ENCODE measurements around the gene NFASC. TPM values are rescaled to one million over a fixed set of nuclear protein-coding genes. Genes with fewer than 3 reads are reported as not detected.
A peak's percentile ranks its signal among the peaks of the same experiment; 100 is the strongest.

The NFASC gene
- total RNA-seq, 1 donor from 2014 or later: 6.9 TPM

DNA sequence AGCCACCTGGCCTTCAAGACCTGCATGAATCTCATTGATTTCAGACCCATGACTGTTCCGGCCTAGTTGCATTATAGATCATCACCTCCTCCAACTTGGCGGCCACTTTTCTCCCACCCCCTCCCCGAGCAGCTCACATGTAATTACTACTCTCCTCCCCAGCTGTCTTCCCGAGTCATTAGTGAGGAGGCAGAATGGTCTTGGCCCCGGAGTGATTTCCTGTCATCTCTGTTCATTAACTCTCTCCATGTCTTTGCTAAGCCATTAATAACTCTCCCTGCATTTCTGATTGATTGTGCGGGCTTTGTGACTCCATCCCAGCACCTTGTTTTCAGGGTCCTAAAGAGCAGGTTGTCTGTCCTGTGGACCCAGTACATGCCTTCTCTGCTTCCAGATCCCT is 96.8 kb downstream of the NFASC start:
- no peak for DNase-seq (ENCODE audit: low spot score, unreplicated experiment)
- H3K27me3 Mint-ChIP-seq: peaks cover 13% of the 10 kb centered on the region
- TF ChIP-seq, protein P1, sequence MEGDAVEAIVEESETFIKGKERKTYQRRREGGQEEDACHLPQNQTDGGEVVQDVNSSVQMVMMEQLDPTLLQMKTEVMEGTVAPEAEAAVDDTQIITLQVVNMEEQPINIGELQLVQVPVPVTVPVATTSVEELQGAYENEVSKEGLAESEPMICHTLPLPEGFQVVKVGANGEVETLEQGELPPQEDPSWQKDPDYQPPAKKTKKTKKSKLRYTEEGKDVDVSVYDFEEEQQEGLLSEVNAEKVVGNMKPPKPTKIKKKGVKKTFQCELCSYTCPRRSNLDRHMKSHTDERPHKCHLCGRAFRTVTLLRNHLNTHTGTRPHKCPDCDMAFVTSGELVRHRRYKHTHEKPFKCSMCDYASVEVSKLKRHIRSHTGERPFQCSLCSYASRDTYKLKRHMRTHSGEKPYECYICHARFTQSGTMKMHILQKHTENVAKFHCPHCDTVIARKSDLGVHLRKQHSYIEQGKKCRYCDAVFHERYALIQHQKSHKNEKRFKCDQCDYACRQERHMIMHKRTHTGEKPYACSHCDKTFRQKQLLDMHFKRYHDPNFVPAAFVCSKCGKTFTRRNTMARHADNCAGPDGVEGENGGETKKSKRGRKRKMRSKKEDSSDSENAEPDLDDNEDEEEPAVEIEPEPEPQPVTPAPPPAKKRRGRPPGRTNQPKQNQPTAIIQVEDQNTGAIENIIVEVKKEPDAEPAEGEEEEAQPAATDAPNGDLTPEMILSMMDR (IDR thresholded peaks at IDR 0.05; ENCODE audit: unreplicated experiment): no peak

DNA sequence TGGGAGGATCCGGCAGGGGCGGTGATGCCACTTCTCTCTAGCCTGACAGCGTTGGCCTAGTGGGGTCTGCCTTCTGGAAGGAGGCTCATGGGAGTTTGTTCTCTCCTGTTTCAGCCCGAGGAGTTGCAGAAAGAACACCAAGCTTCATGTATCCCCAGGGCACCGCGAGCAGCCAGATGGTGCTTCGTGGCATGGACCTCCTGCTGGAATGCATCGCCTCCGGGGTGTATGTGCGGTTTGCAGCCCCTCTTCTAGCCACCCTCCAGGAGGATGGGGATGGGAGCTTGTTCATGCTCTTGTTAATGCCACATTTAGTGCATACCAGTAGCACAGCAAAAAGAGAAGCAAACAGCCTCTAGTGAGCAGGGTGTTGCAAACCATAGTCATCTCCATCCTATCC is 97.5 kb downstream of the NFASC start:
- Mint-ChIP-seq H3K27me3 (peaks cover 11% of the 10 kb centered on the region), H3K27ac (no peak overlapping the region), H3K4me3 (ENCODE audit: low read depth) (no peak overlapping the region), H3K4me1 (ENCODE audit: low read depth) (peaks cover 3% of the 10 kb centered on the region), H3K9me3 (ENCODE audit: low read depth) (no peaks in the 10 kb centered on the region), H3K36me3 (ENCODE audit: insufficient read depth) (no peaks in the 10 kb centered on the region)
- DNase-seq (ENCODE audit: low spot score, unreplicated experiment): no peak
- TF ChIP-seq, protein P1 (IDR thresholded peaks at IDR 0.05; ENCODE audit: unreplicated experiment): no peak

More for the DNA sequence above, 96.8 kb downstream of the NFASC start:
- Mint-ChIP-seq H3K4me3 (ENCODE audit: low read depth) (no peak overlapping the region), H3K4me1 (ENCODE audit: low read depth) (peaks cover 3% of the 10 kb centered on the region), H3K36me3 (ENCODE audit: insufficient read depth) (no peaks in the 10 kb centered on the region), H3K27ac (no peak overlapping the region), H3K9me3 (ENCODE audit: low read depth) (no peaks in the 10 kb centered on the region)

DNA sequence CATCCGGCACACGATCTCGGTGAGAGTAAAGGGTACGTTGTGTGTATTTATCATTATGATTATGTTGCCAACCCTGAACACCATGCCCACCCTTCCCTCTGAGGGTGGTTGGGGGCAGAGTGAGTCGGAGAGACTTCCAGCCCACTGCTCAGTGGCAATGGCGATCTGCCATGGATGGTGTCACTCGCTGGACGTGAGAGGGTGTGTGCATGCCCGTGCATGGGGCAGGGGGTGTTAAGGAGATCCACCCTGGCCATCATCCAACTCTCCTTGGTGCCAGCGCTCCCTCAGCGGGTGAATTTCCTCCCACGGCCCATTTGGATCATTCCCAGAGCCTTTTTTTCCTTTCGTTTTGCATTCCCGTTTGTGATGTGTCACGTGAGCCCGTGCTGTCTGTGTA is 98.3 kb downstream of the NFASC start:
- peaks cover 3% of the 10 kb centered on the region for H3K4me1 Mint-ChIP-seq (ENCODE audit: low read depth)
- TF ChIP-seq, protein P1 (IDR thresholded peaks at IDR 0.05; ENCODE audit: unreplicated experiment): no peak
- no peak for DNase-seq (ENCODE audit: low spot score, unreplicated experiment)
- no peak overlapping the region for H3K4me3 Mint-ChIP-seq (ENCODE audit: low read depth)
- no peaks in the 10 kb centered on the region for H3K9me3 Mint-ChIP-seq (ENCODE audit: low read depth)
- no peaks in the 10 kb centered on the region for H3K36me3 Mint-ChIP-seq (ENCODE audit: insufficient read depth)
- peaks cover 17% of the 10 kb centered on the region for H3K27me3 Mint-ChIP-seq
- no peak overlapping the region for H3K27ac Mint-ChIP-seq

DNA sequence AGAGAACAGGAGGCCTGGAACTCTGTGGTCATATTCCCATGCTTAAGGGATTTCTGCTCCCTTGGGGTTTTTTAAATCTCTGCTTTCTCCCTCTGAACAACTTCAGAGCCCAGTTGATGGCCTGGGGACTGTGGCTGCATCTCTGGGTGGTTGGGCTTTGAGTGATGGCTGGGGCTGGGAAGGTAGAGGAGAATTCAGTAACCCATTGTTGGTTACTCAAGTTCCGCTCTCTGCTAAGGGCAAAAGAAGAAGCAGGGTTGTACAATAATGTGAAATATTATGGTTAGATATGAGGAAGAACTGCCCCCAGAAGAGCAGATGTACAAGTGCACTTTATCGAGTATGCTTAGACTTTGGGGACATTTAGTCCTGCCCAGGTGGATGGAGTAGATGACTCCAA is 100.3 kb downstream of the NFASC start:
- Mint-ChIP-seq H3K27me3 (peaks cover 10% of the 10 kb centered on the region), H3K4me3 (ENCODE audit: low read depth) (no peak overlapping the region), H3K27ac (peak overlapping the region; percentile 44), H3K4me1 (ENCODE audit: low read depth) (peaks cover 3% of the 10 kb centered on the region), H3K36me3 (ENCODE audit: insufficient read depth) (no peaks in the 10 kb centered on the region), H3K9me3 (ENCODE audit: low read depth) (no peaks in the 10 kb centered on the region)
- no peak for DNase-seq (ENCODE audit: low spot score, unreplicated experiment)
- TF ChIP-seq, protein P1 (IDR thresholded peaks at IDR 0.05; ENCODE audit: unreplicated experiment): no peak

DNA sequence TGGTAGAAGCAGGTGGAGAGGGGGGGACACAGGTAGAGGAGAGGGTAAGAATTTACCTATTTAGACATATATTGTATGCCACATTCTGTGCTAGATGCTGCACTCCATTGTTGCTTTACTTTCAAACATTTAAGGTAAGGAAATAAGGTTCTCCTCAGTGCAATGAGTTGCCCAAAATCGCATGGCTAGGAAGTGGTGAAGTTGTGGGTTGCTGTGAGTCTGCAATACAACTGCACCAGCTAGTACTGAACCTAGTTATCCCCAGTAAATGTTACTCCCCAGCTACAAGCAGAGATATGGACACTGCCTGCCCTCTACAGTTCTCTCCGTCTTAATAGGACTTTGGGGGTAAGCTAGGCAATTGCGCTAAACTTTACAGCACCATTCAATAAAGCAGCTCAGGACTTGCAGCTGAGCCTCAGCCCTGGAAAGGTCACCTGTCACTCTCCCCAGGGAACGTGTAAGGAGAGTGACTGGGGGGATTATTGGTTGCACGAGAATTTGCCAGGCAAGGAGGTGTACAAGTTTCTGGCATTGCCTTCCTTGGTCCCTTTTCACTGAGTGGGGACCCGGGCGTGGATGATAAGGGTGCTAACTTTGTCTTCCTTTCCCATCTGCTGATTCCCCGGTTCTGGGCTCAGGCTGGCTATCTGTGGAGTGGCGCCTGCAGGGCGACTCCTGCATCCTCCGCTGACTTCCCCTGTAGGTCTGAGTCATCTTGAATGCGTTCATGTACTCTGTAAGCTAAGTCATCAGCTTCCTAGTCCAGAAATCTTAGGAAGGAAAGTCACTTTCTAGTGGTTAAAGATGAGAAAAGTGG is 101.1 kb downstream of the NFASC start:
- no peaks in the 10 kb centered on the region for H3K9me3 Mint-ChIP-seq (ENCODE audit: low read depth)
- peaks cover 3% of the 10 kb centered on the region for H3K4me1 Mint-ChIP-seq (ENCODE audit: low read depth)
- peaks cover 10% of the 10 kb centered on the region for H3K27me3 Mint-ChIP-seq
- TF ChIP-seq, protein P1 (IDR thresholded peaks at IDR 0.05; ENCODE audit: unreplicated experiment): no peak
- no peak overlapping the region for H3K27ac Mint-ChIP-seq
- H3K36me3 Mint-ChIP-seq (ENCODE audit: insufficient read depth): no peaks in the 10 kb centered on the region
- no peak for DNase-seq (ENCODE audit: low spot score, unreplicated experiment)
- no peak overlapping the region for H3K4me3 Mint-ChIP-seq (ENCODE audit: low read depth)
